Spinal cord (tissue), 10 donors: ENCODE results near the gene KLRF2. TPM values are rescaled to one million over a fixed set of nuclear protein-coding genes. Genes with fewer than 3 reads are reported as not detected.
"Not testable (repeated sequence)": the region's sequence is repeated elsewhere in the genome, so short reads cannot be mapped to it uniquely, and the experiment has no call there.

Experiments used
- DNase-seq, 6 donors: peaks; one replicate each; pipeline versions ENCODE4 v3.0.0 to v3.0.0-alpha.2; 2013 to 2015; ENCODE audit warnings: low spot score in 6 of 6, low read depth in 4 of 6
- H3K27ac ChIP-seq: one replicate; pipeline ENCODE4 v1.5.1; 2013; ENCODE audit warnings: low read depth, low read length, control low read depth
- H3K27me3 ChIP-seq: one replicate; pipeline ENCODE4 v1.6.1; 2013; ENCODE audit warnings: low read length; ENCODE audit not compliant: control insufficient read depth, insufficient read depth
- H3K36me3 ChIP-seq: one replicate; pipeline ENCODE4 v1.6.1; 2013; ENCODE audit warnings: low read length; ENCODE audit not compliant: control insufficient read depth, insufficient read depth
- H3K4me1 ChIP-seq: one replicate; pipeline ENCODE4 v1.6.1; 2013; ENCODE audit warnings: low read length; ENCODE audit not compliant: control insufficient read depth, insufficient read depth
- H3K4me3 ChIP-seq: one replicate; pipeline ENCODE4 v1.5.1; 2013; ENCODE audit warnings: low read depth, low read length, control low read depth
- H3K9me3 ChIP-seq: one replicate; pipeline ENCODE4 v1.6.1; 2013; ENCODE audit warnings: low read length; ENCODE audit not compliant: control insufficient read depth, insufficient read depth
- WGBS: methylation state at CpG from one replicate; pipeline ENCODE4 v1.1.5; 2013; ENCODE audit warnings: missing lambda C conversion rate; ENCODE audit not compliant: insufficient coverage; 5-methylcytosine and 5-hydroxymethylcytosine counted together
- polyA plus RNA-seq, 2 donors: library from polyadenylated mRNA; unstranded; fragments of 120-200 nt; gene quantifications; one replicate each; pipeline ENCODE4 v1.2.1, GENCODE V29; 2013; ENCODE audit not compliant: insufficient read length in 2 of 2
- total RNA-seq, 2 donors: library from RNA; depleted of rRNA in 1 of 2; stranded (reverse); fragments of 120-200 nt in 1 of 2; fragments of >200 nt in 1 of 2; gene quantifications; one replicate each; pipeline versions ENCODE4 v1.2.3 to v1.2.4, GENCODE V29; 2013 to 2014
- donor health status: healthy.

The KLRF2 gene
- total and polyA plus RNA-seq, 4 donors = not detected

DNA sequence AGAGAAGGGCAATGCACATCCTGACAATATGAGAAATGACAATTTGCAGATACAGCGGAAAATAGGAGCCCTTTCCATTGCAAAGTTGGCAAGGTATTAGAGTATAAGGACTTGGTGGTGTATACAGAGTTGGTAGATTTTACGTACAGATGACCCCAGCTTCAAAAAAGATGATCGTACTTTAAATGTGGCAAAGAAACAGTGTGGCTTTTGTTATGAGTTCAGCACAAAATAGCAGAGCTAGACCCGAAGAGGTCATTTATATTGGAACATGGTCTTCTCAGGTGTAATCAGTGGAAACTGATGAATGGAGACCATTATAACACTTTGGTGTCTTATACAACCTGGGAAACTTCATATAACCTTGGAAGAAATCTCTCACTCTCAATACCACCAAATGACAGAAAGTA is 14.4 kb upstream of the KLRF2 start:
- H3K4me1 ChIP-seq = no peaks in the 10 kb centered on the region
- 68% methylated on average over 3 of the region's 4 CpGs for whole genome bisulfite sequencing
- H3K36me3 ChIP-seq = no peaks in the 10 kb centered on the region
- DNase-seq = no peak
- no peaks in the 10 kb centered on the region for H3K27me3 ChIP-seq
- no peak overlapping the region for H3K4me3 ChIP-seq
- no peaks in the 10 kb centered on the region for H3K9me3 ChIP-seq
- no peak overlapping the region for H3K27ac ChIP-seq

DNA sequence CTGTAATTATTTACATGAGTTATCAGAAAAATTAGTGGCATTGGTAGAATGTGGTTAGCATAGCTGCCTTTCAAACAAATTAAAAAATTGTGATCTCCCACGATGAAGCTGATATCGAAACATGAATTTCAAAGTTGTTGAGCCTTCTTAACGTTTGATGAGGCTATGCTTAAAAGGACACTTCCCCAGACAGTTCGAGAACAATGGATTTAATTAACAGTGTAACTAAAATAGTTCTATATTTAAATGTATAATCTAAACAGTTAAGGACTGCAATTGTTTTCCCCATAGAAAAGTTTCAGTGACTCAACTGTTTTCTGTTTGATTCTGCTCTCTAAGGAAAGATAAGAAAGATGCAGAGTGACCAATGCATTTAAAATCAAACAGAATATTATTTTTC is 13.8 kb upstream of the KLRF2 start:
- no peaks in the 10 kb centered on the region for H3K9me3 ChIP-seq
- no CpG with 5 or more reads among the region's 4 CpGs for WGBS
- H3K4me3 ChIP-seq = no peak overlapping the region
- no peaks in the 10 kb centered on the region for H3K27me3 ChIP-seq
- H3K4me1 ChIP-seq = no peaks in the 10 kb centered on the region
- no peak overlapping the region for H3K27ac ChIP-seq
- no peak for DNase-seq
- no peaks in the 10 kb centered on the region for H3K36me3 ChIP-seq

DNA sequence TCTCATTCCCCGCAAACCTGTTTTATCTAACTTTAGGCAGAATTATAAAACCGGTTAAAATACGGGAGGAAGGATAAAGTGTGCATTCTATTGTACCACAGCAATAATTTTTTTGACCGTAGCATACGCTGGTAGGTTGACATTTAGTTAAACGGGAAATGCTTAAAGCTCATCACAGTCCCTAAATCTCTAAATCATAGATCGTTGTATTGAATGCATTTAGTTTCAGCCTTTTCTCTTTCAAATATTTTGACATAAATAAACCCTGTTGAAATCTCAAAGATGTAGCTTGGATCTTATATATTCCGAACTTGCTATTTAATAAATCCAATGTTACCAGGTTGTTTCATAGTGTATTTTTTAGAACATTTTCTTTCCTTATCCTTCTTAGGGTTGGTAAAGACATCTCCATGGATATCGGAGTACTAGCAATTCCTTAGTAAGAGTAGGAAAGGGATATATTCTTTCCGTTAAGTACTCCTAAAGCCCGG is 12.9 kb upstream of the KLRF2 start:
- Histone ChIP-seq H3K27me3 (no peaks in the 10 kb centered on the region), H3K9me3 (no peaks in the 10 kb centered on the region), H3K36me3 (no peaks in the 10 kb centered on the region), H3K4me3 (peak overlapping the region; percentile 47), H3K27ac (no peak overlapping the region), H3K4me1 (no peaks in the 10 kb centered on the region)
- no peak for DNase-seq
- no CpG with 5 or more reads among the region's 11 CpGs for WGBS

DNA sequence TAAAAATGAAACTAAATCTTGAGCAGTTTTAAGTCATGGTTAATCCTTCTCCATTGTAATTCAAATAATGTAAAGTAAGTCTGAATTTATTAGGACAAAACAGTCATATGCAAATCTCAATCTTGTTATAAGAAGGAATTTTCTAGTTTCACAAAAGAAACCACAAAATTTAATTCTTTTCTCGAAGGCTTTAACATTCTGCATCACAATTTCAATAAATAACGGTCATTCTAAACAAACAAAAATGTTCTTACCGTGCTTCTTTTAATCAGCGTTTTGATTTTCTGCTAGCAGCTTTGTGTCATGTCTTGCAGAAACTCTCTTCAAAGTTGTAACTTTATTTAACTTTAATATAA is 12.4 kb upstream of the KLRF2 start:
- peak overlapping the region; percentile 79 for H3K27ac ChIP-seq
- H3K9me3 ChIP-seq = no peaks in the 10 kb centered on the region
- 80% methylated on average over 2 of the region's 4 CpGs for WGBS
- DNase-seq = no peak
- H3K36me3 ChIP-seq = no peaks in the 10 kb centered on the region
- H3K4me3 ChIP-seq = peak overlapping the region; percentile 47
- no peaks in the 10 kb centered on the region for H3K27me3 ChIP-seq
- no peaks in the 10 kb centered on the region for H3K4me1 ChIP-seq

DNA sequence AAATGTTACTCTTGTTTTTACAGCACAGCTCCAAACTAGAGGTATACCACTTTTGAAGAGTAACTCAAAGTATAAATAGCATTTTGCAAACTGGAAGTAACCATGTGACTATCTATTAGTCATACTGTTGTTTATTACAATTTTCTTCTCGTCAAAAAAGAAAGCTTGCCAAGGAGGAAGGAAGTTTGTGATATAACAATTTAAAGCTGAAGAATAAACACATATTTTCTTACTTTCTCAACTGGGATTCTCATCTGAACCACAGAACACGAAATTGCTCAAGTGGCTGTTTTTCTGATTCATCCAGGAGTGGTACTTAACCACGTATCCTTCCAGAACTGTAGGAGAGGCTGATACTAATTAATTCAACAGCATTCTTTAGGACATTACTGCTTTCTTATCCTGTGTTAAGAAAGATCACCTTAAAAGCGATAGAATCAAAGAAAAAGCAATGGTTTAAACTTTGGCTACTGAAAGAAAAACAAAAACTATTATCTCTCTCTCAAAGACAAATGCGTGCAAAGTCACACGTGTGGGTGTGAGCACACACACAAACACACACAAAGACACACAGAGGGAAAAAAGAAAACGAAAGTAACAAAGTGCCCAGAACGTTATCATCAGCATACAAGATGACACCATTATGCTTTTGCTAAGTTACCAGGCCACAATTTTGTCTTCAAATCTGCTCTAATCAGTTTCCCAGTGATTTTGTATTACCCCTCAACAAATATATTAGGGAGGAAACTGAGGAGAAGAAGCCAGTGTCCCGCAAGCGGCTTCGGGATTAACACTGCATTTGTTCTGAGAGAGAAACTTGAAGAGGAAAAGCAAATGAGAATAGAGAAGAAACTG is 11.8 kb upstream of the KLRF2 start, which contains the start of gene CLEC2B:
CLEC2B (minus strand) TSS at position 48 of the 855 bp plus-strand sequence.
- peak within 1 kb of the TSS; percentile 79 for H3K27ac ChIP-seq
- no peaks in the 10 kb centered on the region for H3K4me1 ChIP-seq
- DNase-seq = peak in 2 of 6 donors; percentile 1 to 39
- H3K36me3 ChIP-seq = no peaks in the 10 kb centered on the region
- H3K4me3 ChIP-seq = peak within 1 kb of the TSS; percentile 47
- no peaks in the 10 kb centered on the region for H3K27me3 ChIP-seq
- WGBS = 44% methylated on average over 5 of the region's 11 CpGs
- H3K9me3 ChIP-seq = no peaks in the 10 kb centered on the region

DNA sequence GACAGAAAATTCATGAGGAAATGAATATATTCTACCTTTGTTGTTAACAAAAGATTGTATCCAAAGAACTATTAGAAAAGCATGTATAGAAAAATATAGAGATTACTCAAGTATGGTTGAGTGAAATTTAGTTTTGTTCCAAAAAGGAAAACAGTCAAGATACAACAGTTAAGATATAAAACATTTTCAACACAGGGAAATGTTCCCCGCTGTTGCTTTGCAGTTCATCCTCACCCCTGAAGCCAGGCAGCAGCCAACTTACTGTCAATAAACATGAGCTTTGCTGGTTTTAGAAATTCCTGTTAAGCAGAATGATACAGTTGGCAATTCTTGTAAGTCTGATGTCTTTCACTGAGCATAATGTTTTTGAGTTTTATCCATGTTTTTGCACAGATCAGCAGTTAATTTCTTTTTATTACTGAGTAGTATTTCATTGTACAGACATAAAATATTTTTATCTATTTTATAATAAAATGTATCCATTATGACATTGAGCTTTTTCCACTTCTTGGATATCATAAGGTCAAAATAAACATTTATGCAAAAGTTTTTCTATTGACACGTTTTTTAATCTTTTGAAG is 10.9 kb upstream of the KLRF2 start:
- Histone ChIP-seq H3K4me1 (no peaks in the 10 kb centered on the region), H3K4me3 (peak overlapping the region; percentile 47), H3K9me3 (no peaks in the 10 kb centered on the region), H3K27me3 (no peaks in the 10 kb centered on the region), H3K36me3 (no peaks in the 10 kb centered on the region), H3K27ac (peak overlapping the region; percentile 79)
- DNase-seq = peak in 2 of 6 donors; percentile 3 to 68
- no CpG with 5 or more reads among the region's 2 CpGs for WGBS

DNA sequence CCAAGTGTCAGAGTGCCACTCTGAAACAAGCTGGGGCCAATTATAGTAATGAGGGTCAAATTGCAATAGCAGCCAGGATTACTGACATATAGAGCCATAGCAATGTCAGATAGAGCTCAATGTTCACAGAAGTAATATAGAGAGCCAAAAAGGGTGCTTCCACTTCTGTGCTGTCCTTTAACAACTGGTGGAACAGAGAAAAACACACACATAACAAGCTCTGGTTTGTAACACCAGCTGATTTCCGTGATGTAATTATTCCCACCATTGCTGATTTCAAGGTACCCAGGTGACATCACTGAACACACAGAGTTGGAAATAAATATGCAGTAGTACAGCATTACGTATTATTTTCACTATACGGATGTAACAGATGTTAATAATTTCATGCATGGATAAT is 9.1 kb upstream of the KLRF2 start:
- H3K9me3 ChIP-seq = no peaks in the 10 kb centered on the region
- no peaks in the 10 kb centered on the region for H3K4me1 ChIP-seq
- no peaks in the 10 kb centered on the region for H3K36me3 ChIP-seq
- peak overlapping the region; percentile 57 for H3K27ac ChIP-seq
- DNase-seq = no peak
- no CpG with 5 or more reads among the region's 3 CpGs for WGBS
- H3K27me3 ChIP-seq = no peaks in the 10 kb centered on the region
- no peak overlapping the region for H3K4me3 ChIP-seq

DNA sequence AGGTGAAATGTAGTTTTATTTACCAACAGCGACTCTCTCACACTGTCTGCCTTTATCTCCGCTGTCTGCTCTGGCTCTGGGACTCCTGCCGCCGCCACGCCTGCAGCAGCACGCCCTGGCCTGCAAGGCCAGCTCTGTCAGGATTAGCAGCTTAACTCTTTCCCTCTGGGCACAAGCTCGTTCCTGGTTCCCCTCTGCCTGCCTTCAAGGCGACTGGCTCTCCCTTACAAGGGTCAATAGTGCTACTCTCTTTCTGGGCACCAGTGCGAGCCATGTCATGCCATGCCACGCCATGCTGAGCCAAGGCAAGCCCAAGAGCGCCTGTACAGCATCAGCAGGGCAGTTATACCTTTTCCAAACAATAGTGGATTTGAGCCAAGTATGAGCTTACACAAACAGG is 8.5 kb upstream of the KLRF2 start:
- 74% methylated on average over 9 of the region's 11 CpGs for WGBS
- no peaks in the 10 kb centered on the region for H3K4me1 ChIP-seq
- H3K27me3 ChIP-seq = no peaks in the 10 kb centered on the region
- no peaks in the 10 kb centered on the region for H3K36me3 ChIP-seq
- no peak overlapping the region for H3K4me3 ChIP-seq
- H3K27ac ChIP-seq = peak overlapping the region; percentile 57
- DNase-seq = peak in 1 of 6 donors; percentile 9
- no peaks in the 10 kb centered on the region for H3K9me3 ChIP-seq

DNA sequence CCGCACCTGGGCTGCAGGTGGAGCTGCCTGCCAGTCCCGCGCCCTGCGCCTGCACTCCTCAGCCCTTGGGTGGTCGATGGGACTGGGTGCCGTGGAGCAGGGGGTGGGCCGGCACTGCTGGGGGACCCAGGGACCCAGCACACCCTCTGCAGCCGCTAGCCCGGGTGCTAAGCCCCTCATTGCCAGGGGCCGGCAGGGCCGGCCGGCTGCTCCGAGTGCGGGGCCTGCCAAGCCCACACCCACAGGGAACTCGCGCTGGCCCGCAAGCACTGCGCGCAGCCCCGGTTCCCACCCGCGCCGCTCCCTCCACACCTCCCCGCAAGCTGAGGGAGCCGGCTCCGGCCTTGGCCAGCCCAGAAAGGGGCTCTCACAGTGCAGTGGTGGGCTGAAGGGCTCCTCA is 5.2 kb upstream of the KLRF2 start:
- DNase-seq, H3K4me3 ChIP-seq, H3K36me3 ChIP-seq, H3K4me1 ChIP-seq, H3K27me3 ChIP-seq, H3K27ac ChIP-seq, H3K9me3 ChIP-seq: not testable (repeated sequence)
- 97% methylated on average over 26 of the region's 26 CpGs for WGBS
